ENCODE results near the gene C6orf47.

DNA sequence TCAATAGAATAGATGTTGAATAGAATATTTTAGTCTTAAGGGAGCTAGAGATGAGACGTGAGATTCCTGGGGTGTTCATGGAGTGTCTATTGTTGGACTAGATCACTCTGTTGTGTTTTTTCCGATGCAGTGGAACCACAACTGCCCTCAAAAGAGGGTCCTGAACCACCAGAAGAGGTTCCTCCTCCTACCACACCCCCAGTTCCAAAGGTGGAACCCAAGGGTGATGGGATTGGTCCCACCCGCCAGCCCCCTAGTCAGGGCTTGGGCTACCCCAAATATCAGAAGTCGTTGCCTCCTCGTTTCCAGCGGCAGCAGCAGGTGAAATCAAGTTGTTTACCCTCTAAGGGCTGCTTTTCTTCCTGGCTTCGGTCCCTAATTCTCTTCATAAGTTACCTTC, 31.6 kb downstream of the C6orf47 start:
- TF ChIP-seq SIN3A (IDR thresholded peaks at IDR 0.05; ENCODE audit: borderline replicate concordance, insufficient read depth, low read length) = no peak
- peak; percentile 35; the same call in 1 of the 2 replicates for TF ChIP-seq POLR2AphosphoS5 (IDR thresholded peaks at IDR 0.05; ENCODE audit: low read depth, low read length)
- TF ChIP-seq, protein P1, sequence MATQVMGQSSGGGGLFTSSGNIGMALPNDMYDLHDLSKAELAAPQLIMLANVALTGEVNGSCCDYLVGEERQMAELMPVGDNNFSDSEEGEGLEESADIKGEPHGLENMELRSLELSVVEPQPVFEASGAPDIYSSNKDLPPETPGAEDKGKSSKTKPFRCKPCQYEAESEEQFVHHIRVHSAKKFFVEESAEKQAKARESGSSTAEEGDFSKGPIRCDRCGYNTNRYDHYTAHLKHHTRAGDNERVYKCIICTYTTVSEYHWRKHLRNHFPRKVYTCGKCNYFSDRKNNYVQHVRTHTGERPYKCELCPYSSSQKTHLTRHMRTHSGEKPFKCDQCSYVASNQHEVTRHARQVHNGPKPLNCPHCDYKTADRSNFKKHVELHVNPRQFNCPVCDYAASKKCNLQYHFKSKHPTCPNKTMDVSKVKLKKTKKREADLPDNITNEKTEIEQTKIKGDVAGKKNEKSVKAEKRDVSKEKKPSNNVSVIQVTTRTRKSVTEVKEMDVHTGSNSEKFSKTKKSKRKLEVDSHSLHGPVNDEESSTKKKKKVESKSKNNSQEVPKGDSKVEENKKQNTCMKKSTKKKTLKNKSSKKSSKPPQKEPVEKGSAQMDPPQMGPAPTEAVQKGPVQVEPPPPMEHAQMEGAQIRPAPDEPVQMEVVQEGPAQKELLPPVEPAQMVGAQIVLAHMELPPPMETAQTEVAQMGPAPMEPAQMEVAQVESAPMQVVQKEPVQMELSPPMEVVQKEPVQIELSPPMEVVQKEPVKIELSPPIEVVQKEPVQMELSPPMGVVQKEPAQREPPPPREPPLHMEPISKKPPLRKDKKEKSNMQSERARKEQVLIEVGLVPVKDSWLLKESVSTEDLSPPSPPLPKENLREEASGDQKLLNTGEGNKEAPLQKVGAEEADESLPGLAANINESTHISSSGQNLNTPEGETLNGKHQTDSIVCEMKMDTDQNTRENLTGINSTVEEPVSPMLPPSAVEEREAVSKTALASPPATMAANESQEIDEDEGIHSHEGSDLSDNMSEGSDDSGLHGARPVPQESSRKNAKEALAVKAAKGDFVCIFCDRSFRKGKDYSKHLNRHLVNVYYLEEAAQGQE (IDR thresholded peaks at IDR 0.05; ENCODE audit: insufficient read depth in 1 of 2, low read depth in 2 of 2, low read length in 2 of 2) = no peak
- TF ChIP-seq TAF1 (IDR thresholded peaks at IDR 0.05; ENCODE audit: borderline replicate concordance, insufficient read depth, low read length) = no peak
- TF ChIP-seq FOXP2 (optimal IDR thresholded peaks at IDR 0.05; ENCODE audit: borderline replicate concordance, extremely low read depth, extremely low read length, insufficient read depth) = no peak

All from PFSK-1 (cell line).